Measurements from ENCODE around the gene NUMBL. TPM values are rescaled to one million over a fixed set of nuclear protein-coding genes. Genes with fewer than 3 reads are reported as not detected.

Gene NUMBL
- total and polyA plus RNA-seq, 9 of the 15 experiments (the other 6 are each of a cell fraction or from before 2014, with no cell fraction given) = 0.39 to 38.6 (median 6.6) TPM

DNA sequence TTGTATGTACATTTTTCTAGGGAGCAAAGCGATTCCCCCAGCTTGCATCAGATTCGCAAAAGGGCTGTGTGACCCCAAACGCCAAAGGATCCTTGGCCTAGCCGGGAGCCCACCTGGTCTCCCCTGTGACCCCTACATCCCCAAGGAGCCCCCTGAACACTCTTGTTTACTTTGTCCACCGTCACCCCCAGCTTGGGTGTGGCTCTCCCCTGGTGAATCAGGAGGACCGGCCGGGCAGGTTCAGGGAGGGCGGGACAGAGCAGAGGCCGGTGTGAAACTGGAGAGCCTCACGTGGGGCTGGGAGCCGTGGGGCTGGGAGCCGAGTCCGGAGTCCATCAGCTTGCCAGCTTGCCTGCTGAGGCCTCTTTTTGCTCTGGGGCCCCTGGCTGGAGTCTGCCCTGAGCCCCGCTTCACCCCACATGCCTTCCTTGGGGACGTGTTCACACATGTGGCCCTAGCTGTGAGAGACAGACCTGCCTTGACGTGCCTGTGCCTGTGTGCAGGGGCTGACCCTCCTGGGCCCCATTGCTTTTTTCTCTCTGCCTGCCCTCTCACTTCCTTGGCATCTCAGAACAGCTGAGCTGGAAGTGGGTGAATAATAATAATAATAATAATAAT is 28.4 kb upstream of the NUMBL start (continued):
- TF ChIP-seq GTF3C2 (IDR thresholded peaks at IDR 0.05; ENCODE audit: borderline replicate concordance, extremely low read depth, insufficient read length) = no peak
- no peak for TF ChIP-seq TARDBP (IDR thresholded peaks at IDR 0.05)
- no peak for TF ChIP-seq TCF3 (CRISPR knock-in tag; IDR thresholded peaks at IDR 0.05)
- TF ChIP-seq YY1 (IDR thresholded peaks at IDR 0.05; ENCODE audit: borderline replicate concordance in 1 of 3, control insufficient read depth in 1 of 3, extremely low read depth in 1 of 3, insufficient read depth in 3 of 3, insufficient read length in 1 of 3, insufficient replicate concordance in 2 of 3, low read depth in 1 of 3, low read length in 2 of 3) = peak in 1 of 3 experiments; percentile 35
- TF ChIP-seq TAF9B (IDR thresholded peaks at IDR 0.05; ENCODE audit: partially characterized antibody) = no peak
- TF ChIP-seq TCF15 (CRISPR knock-in tag; IDR thresholded peaks at IDR 0.05) = no peak
- no peak for TF ChIP-seq ELF4 (CRISPR knock-in tag; IDR thresholded peaks at IDR 0.05)
- TF ChIP-seq E2F3 (CRISPR knock-in tag; IDR thresholded peaks at IDR 0.05) = no peak
- TF ChIP-seq ZNF668 (CRISPR knock-in tag; IDR thresholded peaks at IDR 0.05) = no peak
- TF ChIP-seq E2F4 (CRISPR knock-in tag; IDR thresholded peaks at IDR 0.05; ENCODE audit: low read depth) = no peak
- no peak for TF ChIP-seq ILK (tag; IDR thresholded peaks at IDR 0.05; ENCODE audit: borderline replicate concordance, low read depth)
- no peak for TF ChIP-seq TAF7 (tag; IDR thresholded peaks at IDR 0.05)
- no peak for TF ChIP-seq ZNF3 (CRISPR knock-in tag; IDR thresholded peaks at IDR 0.05)
- no peak for TF ChIP-seq ZBTB17 (CRISPR knock-in tag; IDR thresholded peaks at IDR 0.05)
- peak; percentile 38; the same call in 1 of the 2 replicates for TF ChIP-seq ZFX (CRISPR knock-in tag; IDR thresholded peaks at IDR 0.05)
- no peak for TF ChIP-seq ZFP91 (CRISPR knock-in tag; IDR thresholded peaks at IDR 0.05)
- no peak for TF ChIP-seq NFE2 (IDR thresholded peaks at IDR 0.05; ENCODE audit: low read depth)
- TF ChIP-seq CREM (IDR thresholded peaks at IDR 0.05; ENCODE audit: low read depth) = peak; percentile 12; the same call in 1 of the 2 replicates
- TF ChIP-seq, protein P1, sequence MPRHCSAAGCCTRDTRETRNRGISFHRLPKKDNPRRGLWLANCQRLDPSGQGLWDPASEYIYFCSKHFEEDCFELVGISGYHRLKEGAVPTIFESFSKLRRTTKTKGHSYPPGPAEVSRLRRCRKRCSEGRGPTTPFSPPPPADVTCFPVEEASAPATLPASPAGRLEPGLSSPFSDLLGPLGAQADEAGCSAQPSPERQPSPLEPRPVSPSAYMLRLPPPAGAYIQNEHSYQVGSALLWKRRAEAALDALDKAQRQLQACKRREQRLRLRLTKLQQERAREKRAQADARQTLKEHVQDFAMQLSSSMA (CRISPR knock-in tag; IDR thresholded peaks at IDR 0.05) = no peak
- TF ChIP-seq NRF1 (conservative IDR thresholded peaks at IDR 0.05 in 1 of 2, IDR thresholded peaks at IDR 0.05 in 1 of 2) = peak in 1 of 2 experiments; percentile 11; a peak in 1 of 4 replicates
- no peak for TF ChIP-seq SNIP1 (IDR thresholded peaks at IDR 0.05; ENCODE audit: low read depth)
- TF ChIP-seq ARID1B (IDR thresholded peaks at IDR 0.05) = no peak

Data from K562 (cell line).